ENCODE results near the gene AHI1. TPM values are rescaled to one million over a fixed set of nuclear protein-coding genes. Genes with fewer than 3 reads are reported as not detected.

AHI1 gene
- total RNA-seq, 4 donors from 2014 or later: 17.3 to 50.4 (median 24.5) TPM

- TF ChIP-seq, protein P1, sequence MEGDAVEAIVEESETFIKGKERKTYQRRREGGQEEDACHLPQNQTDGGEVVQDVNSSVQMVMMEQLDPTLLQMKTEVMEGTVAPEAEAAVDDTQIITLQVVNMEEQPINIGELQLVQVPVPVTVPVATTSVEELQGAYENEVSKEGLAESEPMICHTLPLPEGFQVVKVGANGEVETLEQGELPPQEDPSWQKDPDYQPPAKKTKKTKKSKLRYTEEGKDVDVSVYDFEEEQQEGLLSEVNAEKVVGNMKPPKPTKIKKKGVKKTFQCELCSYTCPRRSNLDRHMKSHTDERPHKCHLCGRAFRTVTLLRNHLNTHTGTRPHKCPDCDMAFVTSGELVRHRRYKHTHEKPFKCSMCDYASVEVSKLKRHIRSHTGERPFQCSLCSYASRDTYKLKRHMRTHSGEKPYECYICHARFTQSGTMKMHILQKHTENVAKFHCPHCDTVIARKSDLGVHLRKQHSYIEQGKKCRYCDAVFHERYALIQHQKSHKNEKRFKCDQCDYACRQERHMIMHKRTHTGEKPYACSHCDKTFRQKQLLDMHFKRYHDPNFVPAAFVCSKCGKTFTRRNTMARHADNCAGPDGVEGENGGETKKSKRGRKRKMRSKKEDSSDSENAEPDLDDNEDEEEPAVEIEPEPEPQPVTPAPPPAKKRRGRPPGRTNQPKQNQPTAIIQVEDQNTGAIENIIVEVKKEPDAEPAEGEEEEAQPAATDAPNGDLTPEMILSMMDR (IDR thresholded peaks at IDR 0.05; ENCODE audit: low read depth): no peak
Measured at GRCh38 chr6:135285165-135285564, 212.4 kb downstream of the AHI1 start.

DNA sequence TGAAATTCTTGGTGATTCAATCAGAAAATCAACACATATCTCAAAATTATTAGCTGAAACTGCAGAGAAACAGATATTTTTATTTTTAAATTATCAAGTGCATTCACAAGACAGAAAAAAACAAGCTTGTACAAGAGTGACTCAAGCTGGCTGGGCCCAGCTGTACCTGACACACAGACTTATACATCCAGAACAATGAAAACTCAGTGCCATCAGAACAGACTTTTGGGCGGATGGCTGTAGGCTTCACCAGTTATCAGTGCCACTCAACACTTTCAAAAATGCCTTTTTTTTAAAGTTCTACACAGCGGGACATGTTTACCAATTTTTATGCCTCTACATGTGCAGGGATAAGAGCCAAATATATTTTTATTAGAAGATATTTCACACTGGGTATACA is 213.6 kb downstream of the AHI1 start:
- TF ChIP-seq, protein P1 (IDR thresholded peaks at IDR 0.05; ENCODE audit: low read depth): no peak

DNA sequence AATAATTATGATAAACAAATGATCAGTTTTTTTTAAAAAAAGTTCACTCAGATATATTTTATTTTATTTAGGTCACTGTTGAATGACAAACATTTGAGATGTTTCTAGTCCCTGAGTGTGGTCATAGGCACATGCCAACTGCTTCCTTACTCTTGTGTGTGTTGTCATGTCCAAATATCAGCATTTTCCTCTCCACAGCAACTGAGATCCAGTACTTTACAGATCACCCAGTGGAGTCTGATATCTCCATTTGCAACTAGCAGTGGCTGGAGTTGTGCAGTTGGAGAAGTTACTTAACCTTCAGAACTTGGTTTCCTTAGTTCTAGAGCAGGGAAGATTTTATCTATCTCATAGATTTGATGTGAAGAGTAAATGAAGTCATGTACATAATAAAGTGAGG is 215.1 kb downstream of the AHI1 start:
- TF ChIP-seq, protein P1 (IDR thresholded peaks at IDR 0.05; ENCODE audit: low read depth): no peak

- TF ChIP-seq, protein P1 (IDR thresholded peaks at IDR 0.05; ENCODE audit: low read depth): no peak
Measured at GRCh38 chr6:135281964-135282363, 215.6 kb downstream of the AHI1 start.

DNA sequence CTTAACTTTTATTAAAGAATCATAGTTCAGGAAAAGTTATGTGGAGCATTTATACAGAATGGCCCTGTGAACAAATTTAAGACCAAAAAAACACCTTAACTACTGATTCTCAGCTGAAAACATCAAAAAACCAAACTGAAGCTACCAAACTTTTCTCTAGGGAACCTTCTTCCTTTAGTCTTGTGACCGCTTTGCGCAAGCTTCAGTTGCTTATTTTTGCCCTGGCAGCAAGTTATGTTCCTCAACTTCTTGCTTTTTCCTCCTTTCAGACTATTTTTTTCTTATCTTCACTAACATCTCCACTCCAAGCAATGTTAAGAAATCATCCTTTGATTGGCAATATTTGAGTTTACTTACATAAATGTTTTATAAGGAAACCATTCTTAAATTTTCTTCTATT is 216.3 kb downstream of the AHI1 start:
- TF ChIP-seq, protein P1 (IDR thresholded peaks at IDR 0.05; ENCODE audit: low read depth): no peak

DNA sequence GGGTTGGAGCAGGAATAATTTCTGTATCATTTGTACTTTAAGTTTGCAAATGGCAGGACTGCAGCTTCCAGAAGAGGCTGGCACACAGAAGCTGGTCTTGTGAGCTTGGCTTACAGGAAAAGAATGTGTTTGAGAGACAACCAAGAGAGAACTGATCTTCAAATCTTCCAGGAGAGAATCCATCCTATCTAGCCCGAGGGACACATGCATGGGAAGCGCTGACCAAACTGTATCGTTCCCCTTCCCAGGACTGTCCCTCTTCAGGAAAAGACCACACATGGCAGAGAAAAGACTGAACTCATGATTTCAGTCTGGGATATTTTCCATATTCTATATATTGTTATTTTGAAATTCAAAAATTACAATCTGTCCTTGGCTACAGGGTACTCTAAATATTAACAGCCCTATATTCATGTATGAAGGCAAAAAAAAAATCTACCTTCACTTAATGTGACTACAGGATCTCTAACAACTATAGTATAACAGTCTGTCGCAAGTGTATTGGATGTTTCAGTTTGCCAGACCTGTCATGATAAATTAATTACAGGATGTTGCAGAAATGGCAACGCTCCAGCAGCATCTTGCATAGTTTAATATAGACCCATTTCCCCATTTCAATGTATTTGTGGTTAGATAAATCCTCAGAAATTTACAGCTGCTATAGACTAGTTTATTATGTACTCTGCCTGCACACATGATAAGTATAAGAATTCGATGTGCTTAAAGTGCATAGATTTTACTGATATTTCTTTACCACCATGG is 217.0 kb downstream of the AHI1 start:
- TF ChIP-seq, protein P1 (IDR thresholded peaks at IDR 0.05; ENCODE audit: low read depth): no peak

DNA sequence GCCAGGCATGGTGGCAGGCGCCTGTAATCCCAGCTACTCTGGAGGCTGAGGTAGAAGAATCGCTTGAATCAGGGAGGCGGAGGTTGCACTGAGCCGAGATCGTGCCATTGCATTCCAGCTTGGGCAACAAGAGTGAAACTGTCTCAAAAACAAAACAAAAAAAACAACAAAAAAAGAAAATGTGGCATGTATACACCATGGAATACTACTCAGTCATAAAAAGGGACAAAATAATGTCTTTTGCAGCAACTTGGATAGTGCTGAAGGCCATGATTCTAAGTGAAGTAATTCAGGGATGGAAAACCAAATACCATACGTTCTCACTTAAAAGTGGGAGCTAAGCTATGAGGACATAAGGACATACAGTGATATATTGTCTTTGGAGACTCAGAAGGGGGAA is 220.1 kb downstream of the AHI1 start:
- TF ChIP-seq, protein P1 (IDR thresholded peaks at IDR 0.05; ENCODE audit: low read depth): no peak
